ENCODE results near the gene LYPD6B. TPM values are rescaled to one million over a fixed set of nuclear protein-coding genes. Genes with fewer than 3 reads are reported as not detected.

LYPD6B gene
- total and polyA plus RNA-seq, 2 experiments from 2014 or later, result 1.7 to 3.6 TPM

DNA sequence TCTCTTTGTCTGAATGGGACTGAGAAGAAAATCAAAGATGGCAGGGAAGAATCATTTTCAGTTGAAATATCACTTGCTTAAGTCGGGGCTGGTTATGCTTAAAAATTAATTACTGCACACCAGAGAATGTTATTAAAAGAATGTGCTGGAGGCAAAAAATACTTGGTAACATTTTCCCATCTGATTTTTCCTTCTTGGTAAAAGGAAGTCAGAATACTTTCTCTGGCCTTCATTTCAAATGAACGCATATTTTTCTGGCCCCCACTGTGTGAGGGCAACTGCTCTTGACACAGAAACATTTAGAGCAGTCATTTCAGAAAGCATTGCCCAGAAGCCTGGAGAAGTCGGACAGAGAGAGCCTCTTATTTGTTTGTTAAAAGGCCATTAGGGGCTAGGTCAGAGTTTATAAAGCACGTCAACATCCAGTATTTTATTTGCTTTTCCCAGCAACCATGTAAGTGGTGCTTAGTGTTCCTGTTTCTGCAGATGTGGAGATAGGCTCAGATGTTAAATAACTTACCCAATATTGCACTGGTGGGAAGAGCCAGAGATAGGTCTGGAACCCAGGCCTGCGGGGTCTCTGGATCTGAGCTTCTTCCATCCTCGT, 32.9 kb upstream of the LYPD6B start (continued):
- no peak for TF ChIP-seq EZH2phosphoT487 (IDR thresholded peaks at IDR 0.05; ENCODE audit: unreplicated experiment)
- TF ChIP-seq, protein P1, sequence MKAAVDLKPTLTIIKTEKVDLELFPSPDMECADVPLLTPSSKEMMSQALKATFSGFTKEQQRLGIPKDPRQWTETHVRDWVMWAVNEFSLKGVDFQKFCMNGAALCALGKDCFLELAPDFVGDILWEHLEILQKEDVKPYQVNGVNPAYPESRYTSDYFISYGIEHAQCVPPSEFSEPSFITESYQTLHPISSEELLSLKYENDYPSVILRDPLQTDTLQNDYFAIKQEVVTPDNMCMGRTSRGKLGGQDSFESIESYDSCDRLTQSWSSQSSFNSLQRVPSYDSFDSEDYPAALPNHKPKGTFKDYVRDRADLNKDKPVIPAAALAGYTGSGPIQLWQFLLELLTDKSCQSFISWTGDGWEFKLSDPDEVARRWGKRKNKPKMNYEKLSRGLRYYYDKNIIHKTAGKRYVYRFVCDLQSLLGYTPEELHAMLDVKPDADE (IDR thresholded peaks at IDR 0.05), result no peak
- TF ChIP-seq EZH2 (IDR thresholded peaks at IDR 0.05; ENCODE audit: low read depth, unreplicated experiment), result no peak
- TF ChIP-seq JUNB (IDR thresholded peaks at IDR 0.05; ENCODE audit: unreplicated experiment), result no peak
- TF ChIP-seq STAT1 (IDR thresholded peaks at IDR 0.05; ENCODE audit: unreplicated experiment), result no peak
- TF ChIP-seq, protein P2, sequence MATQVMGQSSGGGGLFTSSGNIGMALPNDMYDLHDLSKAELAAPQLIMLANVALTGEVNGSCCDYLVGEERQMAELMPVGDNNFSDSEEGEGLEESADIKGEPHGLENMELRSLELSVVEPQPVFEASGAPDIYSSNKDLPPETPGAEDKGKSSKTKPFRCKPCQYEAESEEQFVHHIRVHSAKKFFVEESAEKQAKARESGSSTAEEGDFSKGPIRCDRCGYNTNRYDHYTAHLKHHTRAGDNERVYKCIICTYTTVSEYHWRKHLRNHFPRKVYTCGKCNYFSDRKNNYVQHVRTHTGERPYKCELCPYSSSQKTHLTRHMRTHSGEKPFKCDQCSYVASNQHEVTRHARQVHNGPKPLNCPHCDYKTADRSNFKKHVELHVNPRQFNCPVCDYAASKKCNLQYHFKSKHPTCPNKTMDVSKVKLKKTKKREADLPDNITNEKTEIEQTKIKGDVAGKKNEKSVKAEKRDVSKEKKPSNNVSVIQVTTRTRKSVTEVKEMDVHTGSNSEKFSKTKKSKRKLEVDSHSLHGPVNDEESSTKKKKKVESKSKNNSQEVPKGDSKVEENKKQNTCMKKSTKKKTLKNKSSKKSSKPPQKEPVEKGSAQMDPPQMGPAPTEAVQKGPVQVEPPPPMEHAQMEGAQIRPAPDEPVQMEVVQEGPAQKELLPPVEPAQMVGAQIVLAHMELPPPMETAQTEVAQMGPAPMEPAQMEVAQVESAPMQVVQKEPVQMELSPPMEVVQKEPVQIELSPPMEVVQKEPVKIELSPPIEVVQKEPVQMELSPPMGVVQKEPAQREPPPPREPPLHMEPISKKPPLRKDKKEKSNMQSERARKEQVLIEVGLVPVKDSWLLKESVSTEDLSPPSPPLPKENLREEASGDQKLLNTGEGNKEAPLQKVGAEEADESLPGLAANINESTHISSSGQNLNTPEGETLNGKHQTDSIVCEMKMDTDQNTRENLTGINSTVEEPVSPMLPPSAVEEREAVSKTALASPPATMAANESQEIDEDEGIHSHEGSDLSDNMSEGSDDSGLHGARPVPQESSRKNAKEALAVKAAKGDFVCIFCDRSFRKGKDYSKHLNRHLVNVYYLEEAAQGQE (IDR thresholded peaks at IDR 0.05; ENCODE audit: unreplicated experiment), result no peak
- no peak for TF ChIP-seq ZNF331 (CRISPR knock-in tag; IDR thresholded peaks at IDR 0.05; ENCODE audit: low read depth)

DNA sequence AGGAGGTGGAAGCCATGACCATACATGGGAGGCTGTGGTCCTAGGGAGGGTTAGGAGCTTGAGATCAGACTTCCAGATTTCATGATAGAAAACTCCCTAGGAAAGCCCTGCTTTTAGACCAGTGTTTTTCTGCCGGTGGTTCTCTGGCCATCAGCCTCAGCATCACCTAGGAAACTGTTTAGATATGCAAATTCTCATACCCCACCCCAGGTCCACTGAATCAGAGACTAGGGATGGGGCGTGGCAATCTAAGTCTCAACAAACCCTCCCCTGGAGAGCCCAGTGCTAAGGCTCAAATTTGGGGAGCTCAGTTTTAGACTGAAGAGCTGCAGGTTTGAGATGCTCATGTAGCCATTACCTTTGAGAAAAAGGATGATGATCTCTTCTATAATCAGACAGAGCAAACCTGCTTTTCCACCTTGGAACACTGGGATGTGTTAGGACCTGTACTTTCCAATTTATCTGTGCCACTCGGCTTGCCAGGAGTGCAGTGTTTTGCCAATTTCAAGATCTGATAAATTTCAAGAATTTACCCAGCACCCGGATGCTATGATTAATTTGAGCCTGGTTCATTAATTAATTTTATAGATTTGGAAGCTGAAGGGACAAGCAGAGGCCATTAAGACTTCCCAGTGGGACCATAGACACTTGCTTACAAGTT, 31.5 kb upstream of the LYPD6B start:
- Mint-ChIP-seq H3K9me3 (peaks cover 18% of the 10 kb centered on the region), H3K27me3 (ENCODE audit: insufficient read depth, low read depth, poor library complexity) (peaks cover 2% of the 10 kb centered on the region), H3K4me1 (peaks cover 29% of the 10 kb centered on the region), H3K27ac (no peak overlapping the region), H3K36me3 (ENCODE audit: low read depth) (peaks cover 76% of the 10 kb centered on the region), H3K4me3 (no peak overlapping the region)
- no peaks in the 10 kb centered on the region for H4K20me1 ChIP-seq (replicated peaks; ENCODE audit: insufficient read depth)
- no peaks in the 10 kb centered on the region for H3F3A ChIP-seq (replicated peaks; ENCODE audit: low read depth)
- H3K4me1 ChIP-seq (ENCODE audit: insufficient read depth), result peaks cover 10% of the 10 kb centered on the region
- H3K36me3 ChIP-seq (ENCODE audit: insufficient read depth), result peaks cover 22% of the 10 kb centered on the region
- TF ChIP-seq POLR2AphosphoS5 (IDR thresholded peaks at IDR 0.05; ENCODE audit: low read depth), result no peak
- no peak for TF ChIP-seq EZH2 (IDR thresholded peaks at IDR 0.05; ENCODE audit: low read depth, unreplicated experiment)
- no peak for TF ChIP-seq CREB1 (CRISPR knock-in tag; IDR thresholded peaks at IDR 0.05; ENCODE audit: low read depth)
- TF ChIP-seq, protein P2 (IDR thresholded peaks at IDR 0.05; ENCODE audit: unreplicated experiment), result no peak
- TF ChIP-seq, protein P1 (IDR thresholded peaks at IDR 0.05), result no peak
- no peak for TF ChIP-seq EZH2phosphoT487 (IDR thresholded peaks at IDR 0.05; ENCODE audit: unreplicated experiment)
- TF ChIP-seq JUNB (IDR thresholded peaks at IDR 0.05; ENCODE audit: unreplicated experiment), result no peak
- no peak overlapping the region for H3K27ac ChIP-seq (ENCODE audit: low read depth)
- no peak overlapping the region for H3K4me2 ChIP-seq
- H3K79me2 ChIP-seq (replicated peaks; ENCODE audit: insufficient read depth), result no peaks in the 10 kb centered on the region
- H2AFZ ChIP-seq, result no peak overlapping the region
- no peaks in the 10 kb centered on the region for H3K9me2 ChIP-seq (ENCODE audit: insufficient read depth)
- H3K4me3 ChIP-seq, result no peak overlapping the region
- no peaks in the 10 kb centered on the region for H3K27me3 ChIP-seq (ENCODE audit: insufficient read depth)
- ATAC-seq (peak; percentile 68), DNase-seq (ENCODE audit: low spot score) (no peak)
